RWPE2 (cell line): Measurements from ENCODE around the gene MGLL.

Experiments
- ATAC-seq: fragments of 200-7000 bp; cut with Tn5 transposase; 3 replicates; pipeline ENCODE4 v1.9.1; 2021; ENCODE audit warnings: low read depth
- DNase-seq: peaks from one replicate; pipeline ENCODE4 v3.0.0-alpha.2; 2020; ENCODE audit warnings: low spot score
- H3K27ac ChIP-seq: fragments of 450-650 bp; 2 replicates; pipeline ENCODE4 v1.5.1; 2017; ENCODE audit warnings: mild to moderate bottlenecking; ENCODE audit not compliant: poor library complexity, severe bottlenecking
- H3K27me3 ChIP-seq: fragments of 250-450 bp; sonication (Bioruptor Pico); 2 replicates; pipeline ENCODE4 v1.5.1; 2021; ENCODE audit warnings: mild to moderate bottlenecking, moderate library complexity; ENCODE audit not compliant: insufficient read depth, poor library complexity, severe bottlenecking
- H3K36me3 ChIP-seq: fragments of 250-450 bp; sonication (Bioruptor Pico); 2 replicates; pipeline ENCODE4 v1.5.1; 2020; ENCODE audit warnings: low read depth, mild to moderate bottlenecking, moderate library complexity
- H3K4me1 ChIP-seq: fragments of 250-450 bp; sonication (Bioruptor Pico); 2 replicates; pipeline ENCODE4 v1.5.1; 2021; ENCODE audit warnings: mild to moderate bottlenecking, moderate library complexity; ENCODE audit not compliant: insufficient read depth, poor library complexity, severe bottlenecking
- H3K4me3 ChIP-seq: fragments of 250-450 bp; sonication (Bioruptor Pico); 2 replicates; pipeline ENCODE4 v1.5.1; 2021; ENCODE audit warnings: mild to moderate bottlenecking, moderate library complexity; ENCODE audit not compliant: severe bottlenecking
- H3K9me3 ChIP-seq: fragments of 250-450 bp; sonication (Bioruptor Pico); 2 replicates; pipeline ENCODE4 v1.5.1; 2021; ENCODE audit warnings: mild to moderate bottlenecking, moderate library complexity; ENCODE audit not compliant: severe bottlenecking
- CTCF ChIP-seq: fragments of 450-650 bp; IDR thresholded peaks from one replicate; pipeline ENCODE4 v1.5.1; 2017; ENCODE audit warnings: mild to moderate bottlenecking, moderate library complexity; ENCODE audit not compliant: poor library complexity, severe bottlenecking

MGLL gene

GRCh38 chr3:127816783-127817405, 5.4 kb downstream of the MGLL start:
- no peak for TF ChIP-seq CTCF
- Histone ChIP-seq H3K4me3 (no peak overlapping the region), H3K36me3 (peaks cover 39% of the 10 kb centered on the region), H3K9me3 (no peaks in the 10 kb centered on the region), H3K27me3 (no peaks in the 10 kb centered on the region), H3K27ac (peak overlapping the region; percentile 82), H3K4me1 (peaks cover 40% of the 10 kb centered on the region)
- ATAC-seq (no peak), DNase-seq (no peak)

GRCh38 chr3:127815641-127816605, 6.4 kb downstream of the MGLL start:
- peaks cover 30% of the 10 kb centered on the region for H3K4me1 ChIP-seq
- DNase-seq = no peak
- no peak overlapping the region for H3K4me3 ChIP-seq
- H3K9me3 ChIP-seq = no peaks in the 10 kb centered on the region
- H3K36me3 ChIP-seq = peaks cover 45% of the 10 kb centered on the region
- H3K27me3 ChIP-seq = no peaks in the 10 kb centered on the region
- no peak for ATAC-seq
- no peak overlapping the region for H3K27ac ChIP-seq
- TF ChIP-seq CTCF = no peak

GRCh38 chr3:127815001-127815400, 7.3 kb downstream of the MGLL start:
- H3K9me3 ChIP-seq = no peaks in the 10 kb centered on the region
- no peak overlapping the region for H3K4me3 ChIP-seq
- peaks cover 21% of the 10 kb centered on the region for H3K4me1 ChIP-seq
- DNase-seq (no peak), ATAC-seq (no peak)
- no peaks in the 10 kb centered on the region for H3K27me3 ChIP-seq
- TF ChIP-seq CTCF = no peak
- no peak overlapping the region for H3K27ac ChIP-seq
- H3K36me3 ChIP-seq = peaks cover 41% of the 10 kb centered on the region

- Histone ChIP-seq H3K4me1 (peaks cover 15% of the 10 kb centered on the region), H3K4me3 (no peak overlapping the region), H3K27me3 (no peaks in the 10 kb centered on the region), H3K27ac (no peak overlapping the region), H3K9me3 (no peaks in the 10 kb centered on the region), H3K36me3 (peaks cover 41% of the 10 kb centered on the region)
- no peak for ATAC-seq
- no peak for TF ChIP-seq CTCF
- DNase-seq = no peak
Observed at GRCh38 chr3:127814325-127814781, 8.0 kb downstream of the MGLL start.
